DOHH2 (cell line): ENCODE results near the gene HMGN4.
A peak's percentile ranks its signal among the peaks of the same experiment; 100 is the strongest.

ENCODE experiments used
- H3F3A ChIP-seq: fragments of 200-600 bp; sonication (generic), shearing (Covaris generic); 2 replicates; pipeline ENCODE4 v1.6.0; 2016; ENCODE audit warnings: antibody characterized with exemption, mild to moderate bottlenecking; ENCODE audit not compliant: control insufficient read depth, insufficient read depth
- H3K27ac ChIP-seq: fragments of 200-600 bp; sonication (generic); 2 replicates; pipeline ENCODE4 v1.5.1; 2014; ENCODE audit warnings: low read depth, mild to moderate bottlenecking, low read length, moderate library complexity
- H3K27me3 ChIP-seq: fragments of 200-600 bp; sonication (generic); 2 replicates; pipeline ENCODE4 v1.6.1; 2014; ENCODE audit warnings: mild to moderate bottlenecking, low read length, mixed read lengths; ENCODE audit not compliant: control insufficient read depth
- H3K36me3 ChIP-seq: fragments of 200-600 bp; sonication (generic); 2 replicates; pipeline ENCODE4 v1.6.1; 2014; ENCODE audit warnings: mild to moderate bottlenecking, low read length, moderate library complexity, mixed read lengths; ENCODE audit not compliant: control insufficient read depth
- H3K4me1 ChIP-seq: fragments of 200-600 bp; sonication (generic); 2 replicates; pipeline ENCODE4 v1.6.1; 2014; ENCODE audit warnings: mild to moderate bottlenecking, low read length, mixed read lengths; ENCODE audit not compliant: control insufficient read depth
- H3K4me2 ChIP-seq: fragments of 200-600 bp; sonication (generic); 2 replicates; pipeline ENCODE4 v1.6.0; 2014; ENCODE audit warnings: mild to moderate bottlenecking, low read length, moderate library complexity
- H3K4me3 ChIP-seq: fragments of 200-600 bp; sonication (generic); 2 replicates; pipeline ENCODE4 v1.5.1; 2014; ENCODE audit warnings: mild to moderate bottlenecking, low read length, mixed read lengths
- H3K79me2 ChIP-seq: fragments of 200-600 bp; sonication (generic); 2 replicates; pipeline ENCODE4 v1.6.1; 2014; ENCODE audit warnings: mild to moderate bottlenecking, low read length, mixed read lengths; ENCODE audit not compliant: control insufficient read depth
- H3K9me2 ChIP-seq: fragments of 200-600 bp; sonication (generic); replicated peaks from 2 replicates; pipeline ENCODE4 v1.6.1; 2014; ENCODE audit warnings: mild to moderate bottlenecking, low read length, mixed read lengths; ENCODE audit not compliant: control insufficient read depth
- H3K9me3 ChIP-seq: fragments of 200-600 bp; sonication (generic); 2 replicates; pipeline ENCODE4 v1.6.1; 2014; ENCODE audit warnings: antibody characterized with exemption, low read length, mixed read lengths; ENCODE audit not compliant: control insufficient read depth, insufficient read depth
- H4K20me1 ChIP-seq: fragments of 200-600 bp; sonication (generic); 2 replicates; pipeline ENCODE4 v1.6.0; 2014; ENCODE audit warnings: low read depth, mild to moderate bottlenecking, antibody characterized with exemption, low read length, moderate library complexity; ENCODE audit not compliant: control insufficient read depth, insufficient read depth
- EZH2phosphoT487 ChIP-seq: fragments of 200-600 bp; sonication (generic); IDR thresholded peaks from 2 replicates; pipeline ENCODE4 v1.6.1; 2017; ENCODE audit warnings: borderline replicate concordance, mild to moderate bottlenecking, antibody characterized with exemption, low read length, moderate library complexity, mixed read lengths
- TF ChIP-seq, protein P1 (sequence below): fragments of 200-600 bp; sonication (generic); IDR thresholded peaks from one replicate; pipeline ENCODE4 v1.5.1; 2014; ENCODE audit warnings: antibody characterized with exemption, mild to moderate bottlenecking, low read depth, low read length; ENCODE audit not compliant: poor library complexity, severe bottlenecking

The HMGN4 gene

DNA sequence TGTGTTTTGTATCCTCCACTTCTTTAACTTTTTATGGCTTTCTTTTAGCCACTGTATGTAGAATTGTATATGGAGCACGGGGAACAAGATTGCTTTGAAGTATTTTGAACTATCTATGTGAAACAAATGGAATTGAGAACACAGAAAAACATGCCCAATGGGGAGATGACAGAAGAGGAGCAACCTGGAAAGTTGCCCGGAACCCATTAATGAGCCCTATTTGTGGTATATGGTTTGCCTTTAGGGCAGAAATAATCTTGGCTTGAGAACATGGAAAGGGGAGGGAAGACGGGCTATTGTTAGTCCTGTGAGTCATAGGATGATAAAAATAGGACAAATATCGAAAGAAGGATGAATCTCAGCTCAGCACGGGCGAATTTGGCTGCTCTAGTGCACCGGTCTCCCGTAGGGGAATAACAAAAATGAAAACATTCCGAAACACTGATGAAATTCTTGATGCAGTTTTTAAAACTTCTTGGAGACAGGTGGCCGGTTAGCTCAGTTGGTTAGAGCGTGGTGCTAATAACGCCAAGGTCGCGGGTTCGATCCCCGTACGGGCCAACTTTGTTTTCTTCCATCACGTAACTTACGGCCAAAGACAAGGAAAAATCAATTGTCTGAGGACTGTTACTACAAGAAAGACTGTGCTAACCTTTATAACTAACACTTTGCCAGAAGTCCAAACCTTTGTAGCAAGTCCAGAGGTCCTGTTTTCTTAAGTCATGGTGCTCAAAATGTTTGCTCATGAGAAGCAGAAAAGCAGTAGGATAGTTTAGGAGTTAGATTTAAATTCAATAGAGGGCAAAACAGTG lies 15.7 kb downstream of the HMGN4 start:
- Histone ChIP-seq H3K9me3 (no peaks in the 10 kb centered on the region), H3F3A (peaks cover 28% of the 10 kb centered on the region), H3K27me3 (no peaks in the 10 kb centered on the region), H4K20me1 (no peaks in the 10 kb centered on the region), H3K4me1 (peaks cover 48% of the 10 kb centered on the region), H3K4me2 (peak overlapping the region; percentile 87), H3K27ac (peak overlapping the region; percentile 75), H3K4me3 (peak overlapping the region; percentile 99), H3K79me2 (no peaks in the 10 kb centered on the region), H3K9me2 (no peaks in the 10 kb centered on the region), H3K36me3 (no peaks in the 10 kb centered on the region)
- TF ChIP-seq EZH2phosphoT487, result no peak
- TF ChIP-seq, protein P1, sequence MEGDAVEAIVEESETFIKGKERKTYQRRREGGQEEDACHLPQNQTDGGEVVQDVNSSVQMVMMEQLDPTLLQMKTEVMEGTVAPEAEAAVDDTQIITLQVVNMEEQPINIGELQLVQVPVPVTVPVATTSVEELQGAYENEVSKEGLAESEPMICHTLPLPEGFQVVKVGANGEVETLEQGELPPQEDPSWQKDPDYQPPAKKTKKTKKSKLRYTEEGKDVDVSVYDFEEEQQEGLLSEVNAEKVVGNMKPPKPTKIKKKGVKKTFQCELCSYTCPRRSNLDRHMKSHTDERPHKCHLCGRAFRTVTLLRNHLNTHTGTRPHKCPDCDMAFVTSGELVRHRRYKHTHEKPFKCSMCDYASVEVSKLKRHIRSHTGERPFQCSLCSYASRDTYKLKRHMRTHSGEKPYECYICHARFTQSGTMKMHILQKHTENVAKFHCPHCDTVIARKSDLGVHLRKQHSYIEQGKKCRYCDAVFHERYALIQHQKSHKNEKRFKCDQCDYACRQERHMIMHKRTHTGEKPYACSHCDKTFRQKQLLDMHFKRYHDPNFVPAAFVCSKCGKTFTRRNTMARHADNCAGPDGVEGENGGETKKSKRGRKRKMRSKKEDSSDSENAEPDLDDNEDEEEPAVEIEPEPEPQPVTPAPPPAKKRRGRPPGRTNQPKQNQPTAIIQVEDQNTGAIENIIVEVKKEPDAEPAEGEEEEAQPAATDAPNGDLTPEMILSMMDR, result no peak

DNA sequence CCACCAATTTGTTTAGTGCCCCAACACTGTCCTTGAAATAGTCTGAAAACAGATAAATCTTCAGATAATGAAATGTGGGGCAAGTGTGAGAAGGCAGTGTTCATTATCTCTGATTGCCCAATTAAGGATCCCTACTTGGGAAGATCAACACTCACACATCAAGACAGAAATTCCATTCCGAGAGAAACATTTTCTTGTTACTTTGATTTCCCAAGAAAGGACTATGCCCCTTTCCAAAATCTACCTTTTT lies 16.2 kb downstream of the HMGN4 start:
- Histone ChIP-seq H3K36me3 (no peaks in the 10 kb centered on the region), H3K4me2 (peak overlapping the region; percentile 87), H3F3A (peaks cover 25% of the 10 kb centered on the region), H3K27ac (peak overlapping the region; percentile 75), H4K20me1 (no peaks in the 10 kb centered on the region), H3K4me3 (peak overlapping the region; percentile 99), H3K27me3 (no peaks in the 10 kb centered on the region), H3K79me2 (no peaks in the 10 kb centered on the region), H3K9me3 (no peaks in the 10 kb centered on the region), H3K9me2 (no peaks in the 10 kb centered on the region), H3K4me1 (peaks cover 48% of the 10 kb centered on the region)
- TF ChIP-seq, protein P1, result no peak
- TF ChIP-seq EZH2phosphoT487, result no peak

DNA sequence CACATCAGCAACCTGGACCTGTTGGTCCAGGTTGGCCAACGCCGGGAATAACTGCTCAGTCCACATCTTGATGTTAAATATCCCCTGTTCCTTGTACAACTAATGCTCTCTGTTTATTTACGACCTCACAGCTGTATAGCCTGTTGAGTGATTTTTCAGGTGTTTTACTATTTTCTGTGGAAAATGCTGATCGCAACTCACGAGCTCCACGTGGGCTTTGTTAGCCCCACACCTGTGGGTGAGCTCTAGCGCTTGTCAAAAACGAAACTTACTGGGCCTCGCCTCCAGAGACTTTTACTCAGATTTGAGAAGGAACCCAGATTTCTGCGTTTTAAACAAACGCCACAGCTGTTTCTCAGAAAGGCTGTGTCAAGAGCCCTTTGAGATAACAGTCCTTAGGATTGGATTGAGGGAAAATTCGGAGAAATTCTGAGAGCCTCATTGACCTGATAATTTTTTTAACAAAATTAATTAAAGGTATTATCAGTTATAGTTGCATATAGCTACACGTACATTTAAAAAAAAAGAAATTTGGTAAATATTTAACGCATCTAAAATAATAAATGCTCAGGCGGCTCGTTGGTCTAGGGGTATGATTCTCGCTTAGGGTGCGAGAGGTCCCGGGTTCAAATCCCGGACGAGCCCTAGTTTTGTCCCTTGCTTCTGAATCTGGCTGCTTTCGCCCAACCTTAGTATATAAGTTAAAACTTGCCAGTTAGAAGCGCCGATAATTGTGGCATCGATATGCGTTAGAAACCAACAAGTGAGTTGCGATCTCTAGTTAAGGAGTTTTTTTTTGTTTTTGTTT lies 16.7 kb downstream of the HMGN4 start:
- peaks cover 44% of the 10 kb centered on the region for H3K4me1 ChIP-seq
- no peaks in the 10 kb centered on the region for H3K79me2 ChIP-seq
- H3F3A ChIP-seq, result peaks cover 25% of the 10 kb centered on the region
- H3K4me2 ChIP-seq, result peak overlapping the region; percentile 87
- H3K27ac ChIP-seq, result peak overlapping the region; percentile 75
- H3K9me2 ChIP-seq, result no peaks in the 10 kb centered on the region
- TF ChIP-seq EZH2phosphoT487, result no peak
- TF ChIP-seq, protein P1, result no peak
- no peaks in the 10 kb centered on the region for H3K27me3 ChIP-seq
- H3K4me3 ChIP-seq, result peak overlapping the region; percentile 99
- no peaks in the 10 kb centered on the region for H3K9me3 ChIP-seq
- no peaks in the 10 kb centered on the region for H4K20me1 ChIP-seq
- no peaks in the 10 kb centered on the region for H3K36me3 ChIP-seq
